HG02798 (cell line): ENCODE measurements around the gene WNK1.
"Not testable (repeated sequence)": the region's sequence is repeated elsewhere in the genome, so short reads cannot be mapped to it uniquely, and the experiment has no call there.

Experiments
- ATAC-seq: cut with Tn5 transposase; IDR thresholded peaks from one replicate; pipeline ENCODE4 v1.9.1; 2021; ENCODE audit warnings: mild to moderate bottlenecking; ENCODE audit not compliant: unreplicated experiment, poor library complexity

The WNK1 gene

DNA sequence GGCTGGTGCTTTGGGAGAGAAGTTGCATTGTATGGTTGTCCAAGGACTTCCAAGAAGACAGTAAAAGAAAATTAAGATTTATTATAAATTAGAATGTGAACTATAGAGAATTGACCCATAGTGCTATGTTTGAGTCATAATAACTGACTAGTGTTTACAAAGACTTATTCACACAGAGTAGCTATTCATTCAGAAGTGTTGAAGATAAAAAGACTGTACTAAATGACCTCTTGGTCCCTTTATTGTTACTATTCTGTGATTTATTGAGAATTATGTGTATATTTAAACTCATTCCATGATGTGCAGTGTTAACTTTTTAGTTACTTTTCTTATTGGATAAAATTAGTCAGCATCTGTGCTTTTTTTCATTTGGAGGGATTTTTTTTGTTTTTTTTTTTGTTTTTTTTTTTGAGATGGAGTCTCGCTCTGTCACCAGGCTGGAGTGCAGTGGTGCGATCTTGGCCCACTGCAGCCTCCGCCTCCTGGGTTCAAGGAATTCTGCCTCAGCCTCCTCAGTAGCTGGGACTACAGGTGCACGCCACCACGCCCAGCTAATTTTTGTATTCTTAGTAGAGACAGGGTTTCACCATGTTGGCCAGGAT lies 24.5 kb downstream of the WNK1 start:
- not testable (repeated sequence) for ATAC-seq

DNA sequence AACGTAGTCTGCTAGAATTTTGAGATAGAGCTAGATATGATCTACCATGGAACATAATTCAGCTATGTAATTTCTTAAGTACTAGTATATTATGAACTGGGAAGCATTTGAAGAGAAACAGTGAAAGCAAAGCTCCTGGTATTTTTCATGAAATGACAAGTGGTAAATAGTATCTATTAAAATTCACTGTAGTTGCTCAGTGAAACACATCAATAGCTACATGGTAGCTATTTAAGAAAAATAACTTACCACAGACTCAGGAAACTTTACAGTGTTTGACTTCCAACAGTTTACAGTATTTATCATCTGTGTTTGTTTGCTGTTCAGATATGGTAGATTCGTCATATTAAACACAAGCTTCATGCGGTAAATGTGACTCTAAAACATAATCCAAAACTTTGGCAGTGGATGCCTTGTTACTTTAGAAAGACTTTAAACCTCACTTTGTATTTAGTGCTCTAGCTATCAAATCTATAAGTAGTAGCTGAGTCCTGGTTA lies 25.2 kb downstream of the WNK1 start:
- no peak for ATAC-seq

DNA sequence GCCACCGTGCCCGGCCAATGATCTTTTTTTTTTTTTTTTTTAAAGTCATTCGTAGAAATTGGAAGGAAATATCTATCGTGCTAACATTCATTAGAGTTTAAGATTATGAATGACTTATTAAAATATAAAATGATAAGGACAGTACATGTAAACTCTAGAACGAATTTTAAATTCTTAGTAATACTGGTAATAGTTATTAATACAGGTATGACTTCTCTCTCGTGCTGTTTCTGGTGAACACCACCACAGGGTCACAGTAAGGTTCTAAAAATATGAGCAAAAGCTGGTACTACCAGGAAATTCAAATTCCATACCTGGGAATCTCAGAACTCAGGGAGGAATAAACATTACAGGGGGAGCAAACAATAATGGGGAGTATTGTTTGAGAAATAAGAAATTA lies 26.2 kb downstream of the WNK1 start:
- ATAC-seq = no peak

DNA sequence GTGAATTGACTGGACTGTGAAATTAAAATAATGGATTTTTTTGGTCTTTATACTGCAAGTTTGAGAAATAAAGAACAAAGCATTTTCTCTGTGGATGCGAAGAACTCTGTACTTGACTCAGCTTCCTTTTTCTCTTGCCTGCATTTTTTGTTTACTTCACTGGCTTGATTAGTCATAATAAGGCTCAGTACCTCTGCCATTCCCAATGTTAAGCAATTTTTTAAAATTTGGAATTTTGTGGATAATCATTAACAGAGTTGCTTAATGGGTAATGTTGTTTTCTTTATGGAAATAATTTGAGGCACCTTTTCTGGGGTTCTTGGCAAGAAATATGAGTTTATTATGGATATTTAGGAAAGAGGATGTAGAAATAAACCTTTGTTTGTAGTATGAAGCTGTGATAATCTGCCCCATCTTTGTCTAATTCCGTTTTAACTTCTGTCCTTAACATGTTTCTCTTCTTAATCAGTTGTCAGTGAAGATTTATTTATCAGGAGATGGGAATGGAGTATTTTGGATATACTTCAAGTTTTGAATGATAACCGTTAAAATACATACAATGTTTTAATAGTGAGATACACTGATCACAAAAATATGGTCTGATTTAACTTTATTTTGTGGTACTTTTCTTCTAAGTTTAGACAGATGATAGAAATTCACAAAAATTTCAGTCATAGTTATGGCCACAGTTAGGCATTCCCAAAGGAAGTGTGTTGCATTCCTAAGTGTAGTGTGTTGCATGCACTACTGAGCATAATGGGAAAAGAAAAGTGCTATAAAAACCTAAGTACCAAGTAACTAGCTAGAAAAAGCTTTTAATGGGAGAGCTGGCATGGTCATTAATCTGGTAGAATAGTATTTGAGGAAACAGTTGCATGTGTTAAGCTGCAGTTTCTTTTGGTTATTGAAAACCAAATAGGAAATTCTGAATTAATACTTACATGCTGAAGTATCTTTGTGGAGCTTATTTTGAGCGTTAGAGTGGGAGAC lies 27.7 kb downstream of the WNK1 start:
- ATAC-seq = no peak

DNA sequence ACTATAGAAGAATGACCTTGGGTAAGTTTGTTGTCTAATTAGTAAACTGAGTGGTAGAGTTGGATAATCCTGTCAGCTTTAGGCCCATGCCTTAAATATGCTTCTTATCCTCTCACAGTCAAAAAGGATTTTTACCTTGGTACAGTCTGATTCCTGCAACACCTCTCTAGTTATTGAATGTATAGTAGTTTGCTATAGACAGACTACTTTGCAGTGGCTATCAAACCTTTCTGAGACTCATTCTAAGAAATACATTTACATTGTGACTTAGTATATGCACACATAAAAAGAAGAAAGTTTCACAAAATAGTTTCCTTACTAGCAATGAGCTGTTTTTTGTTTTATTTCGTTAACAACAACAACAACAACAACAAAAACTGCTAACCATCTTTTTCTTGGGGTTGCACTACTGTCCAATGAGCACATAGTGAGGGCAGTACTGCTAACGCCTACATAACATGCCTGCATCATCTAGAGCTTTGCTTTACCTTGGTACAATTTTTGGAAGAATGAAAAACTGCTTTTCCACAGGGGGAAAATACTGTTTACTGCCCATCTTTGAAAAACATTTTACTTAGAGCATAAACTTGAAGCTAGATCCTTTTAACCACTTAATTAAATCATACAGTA lies 28.5 kb downstream of the WNK1 start:
- no peak for ATAC-seq

DNA sequence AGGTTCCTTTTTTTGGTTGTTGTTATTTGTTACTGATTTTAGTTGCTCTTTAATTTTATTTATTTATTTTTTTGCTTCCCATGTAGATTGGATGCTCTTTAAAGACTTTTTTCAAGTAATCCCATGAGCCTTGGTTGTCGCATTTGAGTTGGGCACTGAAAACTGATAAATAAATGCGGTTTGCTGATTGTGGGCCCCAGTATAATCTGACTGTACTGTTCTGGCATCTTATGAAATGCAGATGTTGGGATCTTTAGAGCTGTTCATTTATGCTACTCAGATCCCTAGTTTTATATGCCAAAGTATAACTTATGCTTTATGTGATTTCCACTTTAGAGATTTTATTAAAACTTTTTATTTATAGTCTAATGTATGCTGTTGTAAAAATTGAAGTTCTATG lies 33.3 kb downstream of the WNK1 start:
- no peak for ATAC-seq

DNA sequence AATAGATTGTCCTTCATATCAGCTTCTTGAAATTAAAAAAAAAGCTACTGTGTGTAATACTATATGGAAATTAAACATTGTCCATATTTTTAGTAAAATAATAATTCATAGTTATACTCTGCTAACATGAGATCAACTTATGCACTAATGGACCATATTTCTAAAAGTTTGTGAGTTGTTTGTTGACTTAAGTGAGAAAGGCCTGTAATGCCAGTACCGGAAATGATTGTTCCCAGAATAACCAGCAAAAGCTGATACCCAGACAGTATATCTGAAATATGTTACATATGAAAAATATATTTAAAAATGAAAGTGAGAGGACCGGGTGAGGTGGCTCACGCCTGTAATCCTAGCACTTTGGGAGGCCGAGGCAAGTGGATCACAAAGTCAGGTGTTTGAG lies 35.9 kb downstream of the WNK1 start:
- no peak for ATAC-seq

DNA sequence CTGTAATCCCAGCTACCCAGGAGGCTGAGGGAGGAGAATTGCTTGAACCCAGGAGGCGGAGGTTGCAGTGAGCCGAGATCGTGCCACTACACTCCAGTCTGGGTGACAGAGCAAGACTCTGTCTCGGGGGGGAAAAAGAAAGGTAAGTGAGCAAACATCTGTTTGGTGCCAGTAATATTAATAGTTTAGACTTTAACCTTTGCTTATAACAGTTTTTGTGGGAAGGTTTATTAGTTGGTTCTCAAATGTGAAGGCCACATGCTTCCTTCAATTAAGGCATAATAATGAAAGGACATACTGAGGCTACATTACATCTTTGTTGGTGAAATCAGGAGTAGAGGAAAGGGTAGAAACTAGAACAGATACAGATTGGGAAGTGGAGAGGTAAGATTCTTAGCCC lies 36.4 kb downstream of the WNK1 start:
- not testable (repeated sequence) for ATAC-seq

DNA sequence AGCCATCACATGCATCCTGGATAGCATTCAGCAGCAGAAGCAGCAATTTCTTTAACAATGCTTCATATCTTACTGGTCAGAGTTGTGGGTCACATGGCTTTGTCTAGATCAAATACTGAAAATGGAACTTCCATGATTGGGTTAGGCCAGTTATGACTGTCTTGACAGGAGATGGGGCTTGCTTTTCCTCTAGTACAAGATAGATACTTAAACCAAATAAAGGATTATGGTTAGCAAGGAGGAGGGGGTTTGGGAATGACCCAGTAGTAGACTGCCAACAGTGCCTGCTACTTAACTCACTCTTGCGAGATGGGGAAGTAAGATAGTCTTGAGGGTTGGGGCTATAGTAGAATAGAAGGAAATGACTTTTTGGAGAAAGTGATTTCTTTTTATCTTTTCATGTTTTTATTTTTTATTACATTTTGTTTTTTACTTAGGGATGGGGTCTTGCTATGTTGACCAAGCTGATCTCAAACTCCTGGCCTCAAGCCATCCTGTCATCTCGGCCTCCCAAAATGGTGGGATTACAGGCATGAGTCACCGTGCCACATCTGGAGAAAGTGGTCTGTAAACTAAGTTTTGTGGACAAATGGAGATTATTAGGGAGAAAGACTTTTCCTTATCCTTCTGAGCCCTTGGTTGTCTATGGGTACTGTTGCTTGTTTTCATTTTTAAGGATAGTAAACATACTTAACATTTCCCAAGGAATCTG lies 37.6 kb downstream of the WNK1 start:
- ATAC-seq = no peak

DNA sequence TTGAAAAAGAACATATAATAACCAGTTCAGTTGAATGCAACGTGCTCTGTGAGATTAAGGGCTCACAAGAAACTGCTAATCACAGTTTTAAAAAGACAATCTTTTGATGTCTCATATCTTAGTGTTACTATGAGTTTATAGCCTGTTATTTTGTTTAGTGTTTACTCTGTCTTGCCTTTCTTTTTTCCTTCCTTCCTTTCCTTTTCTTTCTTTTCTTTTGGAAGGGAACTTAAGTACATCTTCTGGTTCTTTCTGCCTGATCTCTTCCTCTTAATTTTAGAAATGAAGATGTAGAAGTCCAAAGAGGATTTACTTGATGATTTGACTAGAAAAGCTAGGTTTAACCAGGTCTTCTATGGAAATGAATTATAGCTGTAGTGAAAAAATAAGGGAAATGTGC lies 38.2 kb downstream of the WNK1 start:
- ATAC-seq = no peak

DNA sequence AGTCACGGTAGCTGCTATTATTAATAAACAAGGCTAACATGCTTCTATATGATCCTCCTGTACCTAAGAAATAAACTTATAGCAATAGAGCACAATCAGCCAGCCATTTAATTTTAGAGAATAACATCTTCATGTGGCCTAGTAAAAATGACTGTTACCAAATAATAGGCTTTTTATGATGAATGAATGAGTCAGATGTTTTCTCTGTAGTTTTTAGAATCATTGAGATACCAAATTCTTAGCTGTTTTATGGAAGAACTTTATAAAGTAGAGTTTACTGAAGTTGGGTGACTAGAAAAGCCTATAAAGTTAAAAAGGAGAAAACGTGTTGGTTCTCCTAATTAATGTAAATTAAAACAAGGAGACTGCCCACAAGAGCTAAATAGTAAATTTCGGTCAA lies 40.7 kb downstream of the WNK1 start:
- ATAC-seq = no peak

DNA sequence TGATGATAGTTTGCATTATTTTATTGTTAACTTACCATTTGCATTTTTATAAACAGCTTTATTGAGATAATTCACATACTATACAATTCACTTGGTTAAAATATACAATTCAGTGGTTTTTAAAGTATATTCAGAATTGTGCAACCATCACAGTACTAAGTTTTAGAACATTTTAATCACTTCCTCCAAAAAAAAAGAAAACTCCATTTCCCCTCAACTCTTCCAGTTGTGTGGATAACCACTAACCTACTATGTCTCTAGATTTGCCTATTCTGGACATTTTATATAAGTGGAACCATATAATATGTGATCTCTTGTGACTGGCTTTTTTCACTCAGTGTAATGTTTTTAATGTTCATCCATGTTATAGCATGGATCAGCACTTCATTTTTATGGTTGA lies 41.3 kb downstream of the WNK1 start:
- ATAC-seq = no peak

DNA sequence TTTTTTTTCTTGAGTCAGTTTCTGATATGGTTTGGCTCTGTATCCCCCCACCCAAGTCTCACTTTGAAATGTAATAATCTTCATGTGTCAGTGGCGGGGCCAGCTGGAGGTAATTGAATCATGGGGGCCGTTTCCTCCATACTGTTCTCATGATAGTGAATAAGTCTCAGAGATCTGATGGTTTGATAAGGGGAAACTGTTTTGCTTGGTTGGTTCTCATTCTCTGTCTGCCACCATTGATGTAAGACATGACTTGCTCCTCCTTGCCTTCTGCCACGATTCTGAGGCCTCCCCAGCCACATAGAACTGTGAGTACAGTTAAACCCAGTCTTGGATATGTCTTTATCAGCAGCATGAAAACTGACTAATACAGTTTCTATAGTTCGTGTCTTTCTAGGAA lies 42.9 kb downstream of the WNK1 start:
- ATAC-seq = no peak

DNA sequence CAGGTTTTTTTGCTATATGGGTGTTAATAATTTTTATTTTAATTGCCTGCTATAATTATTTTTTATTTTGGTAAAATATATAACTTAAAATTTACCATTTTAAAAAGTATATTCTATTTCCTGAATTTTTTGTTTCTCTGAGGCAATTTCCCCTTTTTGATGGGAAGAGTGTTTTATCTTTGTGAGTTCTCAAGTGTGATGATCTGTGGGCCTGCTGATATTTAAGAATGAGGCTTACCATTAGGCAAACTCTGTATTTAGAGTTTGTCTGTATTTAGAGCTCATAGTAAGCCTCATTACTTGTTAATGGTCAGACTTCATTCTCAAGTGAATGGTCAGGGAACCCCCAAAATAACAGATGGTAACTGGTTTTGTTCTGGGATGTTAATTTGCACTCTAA lies 48.0 kb downstream of the WNK1 start:
- ATAC-seq = no peak

DNA sequence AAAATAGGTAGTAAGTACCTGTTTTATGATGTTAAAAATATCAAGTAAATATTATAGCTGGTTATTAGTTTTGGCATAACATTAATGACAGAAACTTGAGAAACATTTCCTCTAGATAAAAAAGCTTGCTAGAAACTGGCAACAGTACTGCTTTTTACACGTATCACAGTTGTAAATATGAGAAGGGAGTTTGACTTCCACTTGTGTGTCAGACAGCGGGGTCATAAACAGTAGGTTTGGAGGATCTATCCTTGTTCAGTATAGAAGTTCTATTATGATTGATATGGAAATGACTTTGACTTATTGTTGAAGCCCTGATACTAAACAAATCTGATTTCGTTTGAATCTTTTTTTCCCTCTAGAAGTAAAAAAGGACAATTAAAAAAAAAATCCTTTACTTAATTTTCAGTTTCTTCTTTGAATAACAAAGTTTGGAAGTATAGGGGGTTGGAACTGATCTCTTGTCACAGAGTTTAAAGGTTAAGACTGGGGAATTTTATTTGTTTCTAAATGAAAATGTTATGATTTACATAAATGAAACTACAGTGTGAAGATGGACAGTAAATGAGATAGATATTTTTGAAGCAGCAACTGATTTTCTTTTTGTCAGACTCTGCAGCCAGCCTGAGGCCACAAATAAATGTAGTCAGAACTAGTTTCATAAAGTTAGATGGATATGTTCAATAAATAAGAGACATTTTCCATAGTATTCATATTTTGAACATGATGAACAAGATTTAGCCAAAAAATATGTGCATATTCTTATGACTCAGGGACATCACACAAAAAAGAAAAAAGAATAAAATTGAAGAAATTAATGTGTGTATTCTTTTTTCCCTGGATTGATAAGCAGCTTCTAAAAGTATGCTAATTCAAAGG lies 50.1 kb downstream of the WNK1 start:
- no peak for ATAC-seq

DNA sequence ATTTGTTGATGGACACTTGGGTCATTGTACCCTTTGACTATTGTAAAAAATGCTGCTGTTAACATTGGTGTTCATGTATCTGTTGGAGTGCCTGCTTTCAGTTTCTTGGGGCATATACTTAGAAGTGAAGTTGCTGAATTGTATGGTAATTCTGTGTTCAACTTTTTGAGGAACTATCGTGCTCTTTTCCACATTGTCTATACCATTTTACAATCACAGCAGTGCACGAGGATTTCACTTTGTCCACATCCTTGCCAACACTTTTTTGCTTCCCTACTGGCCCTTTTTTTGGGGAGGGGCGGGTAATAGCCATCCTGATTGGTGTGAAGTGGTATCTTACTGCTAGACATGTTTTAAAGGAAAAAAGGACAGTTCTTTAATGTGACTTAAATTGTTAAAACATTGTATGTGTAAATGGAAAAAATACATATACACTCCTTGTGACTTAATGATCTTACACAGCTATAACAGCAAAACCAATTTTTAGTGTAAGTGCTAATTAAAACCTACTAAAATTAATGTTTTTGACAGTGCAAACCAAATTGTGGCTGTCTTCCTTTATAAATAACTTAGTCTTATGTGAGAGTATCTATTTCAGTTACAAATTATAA lies 52.7 kb downstream of the WNK1 start:
- ATAC-seq = no peak

DNA sequence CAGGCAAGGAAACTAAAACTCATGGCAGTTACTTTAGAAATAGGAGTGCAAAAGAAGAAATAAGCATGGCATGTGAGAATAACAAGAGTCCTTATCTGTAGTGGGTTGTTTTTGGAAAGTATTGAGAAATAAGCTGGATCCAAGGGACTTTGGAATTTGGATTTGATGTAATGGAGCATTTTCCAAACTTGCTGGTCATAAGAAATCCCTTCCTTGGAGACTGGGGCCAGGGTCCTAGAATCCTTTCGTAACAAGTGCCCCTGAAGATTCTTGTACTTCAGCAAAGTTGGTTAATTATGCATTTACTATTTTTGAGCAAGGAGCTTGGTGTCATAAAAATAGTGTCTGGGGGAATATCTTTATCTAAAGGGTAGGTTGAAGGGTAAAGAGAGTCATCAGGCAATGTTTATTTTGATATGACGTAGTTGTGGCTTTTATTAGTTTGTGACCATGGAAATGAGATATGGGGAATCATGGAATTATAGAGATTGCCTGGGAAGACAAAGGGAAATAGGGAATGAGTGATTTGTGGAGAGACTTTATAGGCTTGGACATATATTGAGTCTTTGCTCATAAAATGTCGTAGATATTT lies 53.9 kb downstream of the WNK1 start:
- ATAC-seq = no peak

DNA sequence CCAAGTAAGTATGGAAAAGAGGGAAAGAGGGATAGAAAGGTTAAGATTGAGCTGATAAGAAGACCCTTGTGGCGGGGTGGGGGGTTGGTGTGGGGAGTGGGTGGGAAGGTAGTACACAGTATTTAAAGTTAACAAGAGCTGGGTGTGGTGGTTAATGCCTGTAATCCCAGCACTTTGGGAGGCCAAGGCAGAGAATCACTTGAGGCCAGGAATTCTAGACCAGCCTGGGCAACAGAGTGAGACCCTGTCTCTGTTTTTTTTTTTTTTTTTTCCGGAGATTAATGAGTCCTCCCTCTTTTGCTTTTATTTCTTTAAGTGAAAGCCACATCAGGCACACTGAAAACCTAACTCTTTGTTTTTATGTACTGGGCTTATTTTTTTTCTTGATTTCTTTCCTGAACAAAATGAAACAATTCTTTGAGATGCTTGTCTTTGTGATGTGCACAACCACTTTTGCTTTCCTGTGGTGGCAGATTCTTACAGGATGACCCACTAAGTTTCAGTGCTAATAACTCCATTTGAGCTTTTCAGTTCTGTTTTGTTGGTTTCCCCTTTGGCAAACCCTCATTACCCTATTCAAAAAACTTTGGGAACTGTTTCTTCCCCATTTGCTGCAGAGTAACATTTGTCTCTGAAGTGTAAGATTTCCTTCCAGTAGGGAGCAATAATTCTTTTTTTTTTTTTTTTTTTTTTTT lies 54.8 kb downstream of the WNK1 start:
- no peak for ATAC-seq
